Measurements from ENCODE around the gene CD79B. TPM values are rescaled to one million over a fixed set of nuclear protein-coding genes. Genes with fewer than 3 reads are reported as not detected.
A peak's percentile ranks its signal among the peaks of the same experiment; 100 is the strongest.
"Not testable (repeated sequence)": the region's sequence is repeated elsewhere in the genome, so short reads cannot be mapped to it uniquely, and the experiment has no call there.

The CD79B gene
- total RNA-seq, 2 donors from 2014 or later, result 19.5 to 31.1 TPM

GRCh38 chr17:63882626-63883126 is 49.5 kb downstream of the CD79B start:
- not testable (repeated sequence) for H3K4me1 Mint-ChIP-seq; H3K27ac Mint-ChIP-seq; ATAC-seq; H3K36me3 Mint-ChIP-seq (ENCODE audit: low read depth); H3K9me3 ChIP-seq (ENCODE audit: control insufficient read depth, low read length, poor library complexity, severe bottlenecking); DNase-seq; H3K4me3 Mint-ChIP-seq
- H3K27me3 Mint-ChIP-seq, result peaks cover 11% of the 10 kb centered on the region

GRCh38 chr17:63881935-63882601 is 50.1 kb downstream of the CD79B start, which contains the start of gene GH2:
Gene GH2, minus strand, starts transcription at chr17:63881944. Its CDS starts 143 bp downstream, at chr17:63881801.
- DNase-seq (peak; percentile 21 to 60 (median 41)), ATAC-seq (peak; percentile 95)
- no peak within 1 kb of the TSS for H3K27ac Mint-ChIP-seq
- H3K4me3 Mint-ChIP-seq, result no peak within 1 kb of the TSS
- H3K36me3 Mint-ChIP-seq (ENCODE audit: low read depth), result no peaks in the 10 kb centered on the region
- H3K27me3 Mint-ChIP-seq, result peaks cover 9% of the 10 kb centered on the region
- no peaks in the 10 kb centered on the region for H3K9me3 ChIP-seq (ENCODE audit: control insufficient read depth, low read length, poor library complexity, severe bottlenecking)
- peaks cover 3% of the 10 kb centered on the region for H3K4me1 Mint-ChIP-seq

- ATAC-seq; DNase-seq; H3K27ac Mint-ChIP-seq; H3K4me1 Mint-ChIP-seq; H3K9me3 ChIP-seq (ENCODE audit: control insufficient read depth, low read length, poor library complexity, severe bottlenecking); H3K36me3 Mint-ChIP-seq (ENCODE audit: low read depth); H3K27me3 Mint-ChIP-seq; H3K4me3 Mint-ChIP-seq: not testable (repeated sequence)
Observed at GRCh38 chr17:63881337-63881736, 50.8 kb downstream of the CD79B start.

- Mint-ChIP-seq H3K27ac (no peak overlapping the region), H3K4me1 (peaks cover 3% of the 10 kb centered on the region), H3K27me3 (peaks cover 5% of the 10 kb centered on the region), H3K36me3 (ENCODE audit: low read depth) (no peaks in the 10 kb centered on the region), H3K4me3 (no peak overlapping the region)
- H3K9me3 ChIP-seq (ENCODE audit: control insufficient read depth, low read length, poor library complexity, severe bottlenecking), result no peaks in the 10 kb centered on the region
- DNase-seq (no peak), ATAC-seq (no peak)
Observed at GRCh38 chr17:63880706-63881105, 51.4 kb downstream of the CD79B start.

Other genes starting within 250 kb of the CD79B start
- gene LIMD2, start 232.2 kb downstream of the CD79B start, total RNA-seq, result 100 to 1,000 TPM; 451 to 473 TPM
- gene STRADA, start 190.5 kb downstream of the CD79B start, total RNA-seq, result 10 to 100 TPM; 44.5 to 50.2 TPM
- gene CCDC47, start 158.7 kb downstream of the CD79B start, total RNA-seq, result 10 to 100 TPM; 32.6 to 33.5 TPM
- 10 to 100 TPM; 81.6 to 93.6 TPM for gene DDX42, start 158.2 kb downstream of the CD79B start, total RNA-seq
- 10 to 100 TPM; 83.5 to 92.2 TPM for gene PSMC5, start 104.9 kb downstream of the CD79B start, total RNA-seq
- 10 to 100 TPM; 44.2 to 54.3 TPM for gene FTSJ3, start 104.7 kb downstream of the CD79B start, total RNA-seq
- 100 to 1,000 TPM in 1 of 2 donors, 10 to 100 TPM in 1; 95.3 to 106 TPM for gene SMARCD2, start 89.6 kb downstream of the CD79B start, total RNA-seq
- 1 to 10 TPM; 3.6 to 4.0 TPM for gene CSH2, start 58.7 kb downstream of the CD79B start, total RNA-seq
- gene GH2, start 50.4 kb downstream of the CD79B start, total RNA-seq, result not detected
- 10 to 100 TPM in 1 of 2 donors, 1 to 10 TPM in 1; 9.9 to 11.3 TPM for gene CSH1, start 35.8 kb downstream of the CD79B start, total RNA-seq
- gene CSHL1, start 21.1 kb downstream of the CD79B start, total RNA-seq, result not detected
- not detected for gene GH1, start 13.5 kb downstream of the CD79B start, total RNA-seq
- gene SCN4A, start 40.6 kb upstream of the CD79B start, total RNA-seq, result under 1 TPM; 0.02 to 0.16 TPM
- 1 to 10 TPM; 1.7 to 3.3 TPM for gene PRR29, start 66.0 kb upstream of the CD79B start, total RNA-seq
- gene ICAM2, start 88.3 kb upstream of the CD79B start, total RNA-seq, result 100 to 1,000 TPM; 113 to 115 TPM
- 100 to 1,000 TPM; 185 to 196 TPM for gene ERN1, start 197.8 kb upstream of the CD79B start, total RNA-seq

Measured in T-helper 17 cell (primary cell).